HG03439 (cell line): Measurements from ENCODE around the gene TOGARAM2.
"Not testable (repeated sequence)": the region's sequence is repeated elsewhere in the genome, so short reads cannot be mapped to it uniquely, and the experiment has no call there.

Experiments
- ATAC-seq: cut with Tn5 transposase; IDR thresholded peaks from one replicate; pipeline ENCODE4 v1.9.1; 2021; ENCODE audit warnings: mild to moderate bottlenecking, moderate library complexity; ENCODE audit not compliant: unreplicated experiment

The TOGARAM2 gene

DNA sequence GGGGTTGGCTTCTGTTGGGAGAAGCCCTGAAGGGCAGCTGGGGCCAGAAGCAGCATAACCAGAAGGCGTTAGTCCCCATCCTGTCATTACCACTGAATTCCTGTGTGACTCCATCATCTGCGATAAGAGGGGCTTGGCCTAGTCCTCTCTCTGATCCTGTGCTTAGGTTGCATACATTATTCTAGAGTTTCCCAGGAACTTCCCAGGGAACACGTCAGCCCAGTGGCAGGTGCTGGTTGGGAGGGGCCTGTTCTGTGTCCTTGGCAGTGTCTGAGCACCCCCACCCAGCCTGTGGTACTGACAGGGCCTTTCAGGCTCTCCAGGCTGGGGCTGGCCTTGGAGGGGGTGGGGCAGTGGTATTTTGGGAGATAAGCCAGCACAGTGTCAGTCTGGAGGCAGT lies 4.5 kb upstream of the TOGARAM2 start:
- no peak for ATAC-seq

DNA sequence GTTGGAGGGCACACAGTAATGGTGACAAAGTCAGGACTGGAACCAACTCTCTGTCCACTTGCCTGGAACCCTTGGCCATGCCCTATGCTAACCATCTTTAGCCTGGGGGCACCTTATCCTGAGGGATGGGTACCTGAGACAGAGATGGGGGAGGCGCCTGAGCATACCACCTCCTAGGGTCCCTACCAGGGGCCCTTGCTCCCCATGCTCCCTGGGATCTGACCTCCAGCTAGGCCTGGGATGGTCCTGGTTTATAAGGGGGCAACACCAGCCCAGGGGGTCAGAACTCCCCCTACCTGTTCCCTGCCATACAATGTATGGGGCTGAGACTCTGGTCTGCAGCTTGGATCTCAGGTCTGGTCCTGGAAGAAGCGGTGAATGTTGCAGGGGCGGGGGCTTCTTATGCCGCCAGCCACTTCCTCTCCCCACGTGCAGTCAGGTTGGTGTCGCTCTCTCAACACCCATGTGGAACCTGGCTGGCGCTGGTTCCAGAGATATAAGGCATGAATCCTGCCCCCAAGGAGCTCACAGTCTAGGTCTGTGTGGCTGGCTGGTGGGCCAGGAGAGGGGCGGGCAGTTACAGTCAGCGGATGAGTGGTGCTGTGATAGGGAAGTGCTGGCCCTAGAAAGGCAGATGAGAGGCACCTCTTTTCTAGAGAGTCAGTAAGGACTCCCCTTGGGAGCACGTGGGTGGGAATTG lies 3.8 kb upstream of the TOGARAM2 start:
- no peak for ATAC-seq

DNA sequence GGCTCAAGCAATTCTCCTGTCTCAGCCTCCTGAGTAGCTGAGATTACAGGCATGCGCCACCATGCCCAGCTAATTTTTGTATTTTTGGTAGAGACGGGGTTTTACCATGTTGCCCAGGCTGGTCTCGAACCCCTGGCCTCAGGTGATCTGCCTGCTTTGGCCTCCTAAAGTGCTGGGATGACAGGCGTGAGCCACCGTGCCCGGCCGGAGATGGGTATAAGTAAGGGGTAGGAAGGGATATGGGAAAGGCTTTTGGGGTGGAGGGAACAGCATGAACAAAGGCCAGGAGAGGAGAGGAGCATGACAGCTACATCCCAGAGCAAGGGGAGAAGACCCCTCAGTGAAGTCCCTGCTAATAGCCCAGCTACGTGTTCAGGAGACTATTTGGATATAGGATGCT lies 3.1 kb upstream of the TOGARAM2 start:
- ATAC-seq = not testable (repeated sequence)

DNA sequence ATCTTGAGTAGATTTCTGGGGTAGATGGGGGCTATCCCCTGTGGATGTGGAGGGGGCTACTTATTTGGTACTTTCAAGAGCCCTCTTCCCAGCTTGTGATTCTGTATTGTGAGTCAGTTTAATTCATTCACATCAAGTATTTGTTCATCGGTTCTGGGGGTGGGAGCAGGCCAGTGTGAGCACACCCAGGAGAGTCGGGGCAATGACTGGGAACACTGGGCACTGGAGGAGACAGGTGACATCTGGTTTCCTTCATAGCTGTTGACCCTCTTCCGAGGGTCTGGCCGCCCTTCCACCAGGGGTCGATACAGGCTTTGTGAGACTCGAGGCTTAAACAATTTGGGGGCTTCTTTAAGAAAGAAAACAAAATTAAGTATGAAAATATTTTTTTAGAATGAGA lies 2.5 kb upstream of the TOGARAM2 start:
- ATAC-seq = no peak

DNA sequence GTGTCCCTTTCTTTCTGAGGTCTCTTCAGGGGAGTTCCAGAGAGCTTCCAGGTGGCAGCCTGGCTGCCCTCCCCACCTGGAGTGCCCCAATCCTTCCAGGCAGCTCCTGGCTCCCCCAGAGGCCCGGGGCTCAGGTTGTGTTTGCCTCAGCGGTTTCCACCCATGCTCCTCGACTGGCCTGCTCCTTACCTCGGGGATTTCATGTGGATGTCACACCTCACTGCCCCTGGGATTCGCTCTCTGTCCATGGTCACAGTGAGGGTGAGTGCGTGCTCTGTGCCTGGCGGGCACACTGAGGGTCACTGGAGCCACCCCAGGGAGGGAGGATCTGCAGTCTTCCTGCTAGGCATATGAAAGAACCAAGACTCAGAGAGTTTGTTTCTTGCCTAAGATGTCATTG lies 2.1 kb upstream of the TOGARAM2 start:
- ATAC-seq = no peak

DNA sequence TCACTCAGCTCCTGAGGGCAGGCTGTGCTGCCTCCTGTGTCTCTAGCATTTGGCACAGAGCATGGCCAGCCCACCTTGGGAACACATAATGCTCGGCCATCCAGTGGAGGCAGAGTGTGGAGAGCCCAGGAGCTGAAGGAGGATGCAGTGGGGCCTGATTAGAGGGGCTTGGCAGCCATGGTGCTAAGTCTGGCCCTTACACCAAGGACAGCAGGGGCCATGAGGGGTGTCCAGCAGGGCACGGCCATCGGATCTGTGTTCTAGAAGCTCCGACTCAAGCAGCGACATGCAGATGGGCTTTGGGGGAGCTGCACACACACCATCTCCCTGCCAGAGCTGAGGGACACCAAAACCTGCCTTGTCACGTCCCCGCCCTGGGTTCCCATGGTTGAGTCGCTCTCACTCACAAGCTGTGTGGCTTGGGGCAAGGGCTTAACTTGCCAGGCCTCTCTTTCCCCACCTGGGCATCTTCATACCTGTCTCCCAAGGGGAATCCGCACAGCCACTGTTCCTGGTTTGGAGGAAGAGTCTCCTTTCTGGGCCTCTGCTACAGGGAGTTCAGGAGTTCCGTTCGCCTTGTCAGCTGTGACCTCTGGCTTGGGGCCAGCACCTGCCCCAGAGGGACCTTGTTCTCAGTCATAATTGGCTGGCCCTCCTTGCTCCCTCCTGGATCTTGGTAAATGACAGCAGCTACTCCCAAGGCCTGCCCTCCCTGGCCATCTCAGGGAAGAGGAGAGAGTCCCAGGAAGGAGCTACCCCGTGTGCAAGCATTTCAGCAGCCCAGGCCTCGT lies 1.3 kb upstream of the TOGARAM2 start:
- ATAC-seq = no peak

DNA sequence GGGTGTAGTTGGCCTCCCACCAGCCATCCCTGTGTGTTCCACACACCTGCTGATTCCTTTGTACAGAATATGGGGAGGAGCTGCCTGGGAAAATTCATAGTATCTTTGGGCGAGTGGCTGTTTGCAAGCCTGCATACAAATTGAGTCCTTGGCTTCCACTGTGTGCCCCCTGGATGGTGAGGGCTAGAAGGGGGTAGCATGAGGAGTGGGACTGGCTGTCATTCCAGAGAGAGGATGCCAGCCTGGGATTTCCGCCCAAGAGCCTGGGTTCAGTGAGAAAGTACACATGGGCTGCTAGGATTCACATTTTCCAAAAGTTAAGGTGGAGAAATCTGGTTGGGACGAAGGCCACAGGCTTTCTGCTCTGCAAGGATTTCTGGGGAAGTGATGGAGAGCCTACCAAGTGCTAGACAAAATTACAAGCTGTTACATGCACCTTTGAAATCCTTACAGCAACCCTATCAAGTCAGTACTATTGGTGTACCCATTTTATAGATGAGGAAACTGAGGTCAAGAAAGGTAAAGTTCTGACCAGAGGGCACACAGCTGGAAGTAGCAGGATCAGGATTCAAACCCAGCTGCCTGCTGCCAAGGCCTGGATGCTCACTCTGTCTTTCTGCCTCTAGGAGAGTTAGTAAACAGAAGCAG lies 606 bp upstream of the TOGARAM2 start:
- no peak for ATAC-seq

DNA sequence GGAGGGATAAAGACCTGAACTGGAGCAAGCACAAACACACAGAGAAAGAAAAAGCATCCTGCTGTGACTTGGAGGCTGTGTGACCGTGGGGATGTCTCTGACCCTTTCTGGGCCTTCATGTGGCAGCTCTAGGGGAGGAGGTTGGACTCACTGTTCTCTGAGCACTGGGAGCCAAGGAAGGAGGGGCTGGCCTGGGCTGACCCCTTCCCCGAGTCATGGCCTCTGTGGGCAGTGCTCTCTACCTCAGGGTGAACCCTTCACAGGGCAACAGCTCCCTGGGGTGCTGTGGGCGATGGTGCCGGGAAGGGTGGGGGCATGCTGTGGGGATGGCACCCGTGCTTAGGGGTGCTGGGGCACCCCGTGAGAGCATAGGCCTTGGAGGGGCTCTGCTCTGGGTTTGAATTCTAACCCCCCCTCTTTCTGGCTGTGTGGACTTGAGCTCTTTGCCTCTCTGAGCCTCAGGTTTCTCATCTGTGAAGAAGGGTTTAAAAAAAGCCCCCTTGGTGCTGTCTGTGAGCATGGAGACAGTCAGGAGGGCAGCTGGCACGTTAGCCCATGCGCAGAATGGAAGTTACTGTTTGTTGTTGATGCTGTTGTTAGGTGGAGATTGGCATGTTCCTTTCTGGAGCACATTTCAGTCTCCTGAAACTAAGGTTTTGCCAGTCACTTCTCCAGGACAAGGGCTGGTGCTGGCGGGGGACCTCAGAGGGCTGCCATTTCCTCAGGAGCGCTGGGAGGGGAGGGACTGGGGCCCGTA lies 700 bp downstream of the TOGARAM2 start:
- ATAC-seq = no peak

DNA sequence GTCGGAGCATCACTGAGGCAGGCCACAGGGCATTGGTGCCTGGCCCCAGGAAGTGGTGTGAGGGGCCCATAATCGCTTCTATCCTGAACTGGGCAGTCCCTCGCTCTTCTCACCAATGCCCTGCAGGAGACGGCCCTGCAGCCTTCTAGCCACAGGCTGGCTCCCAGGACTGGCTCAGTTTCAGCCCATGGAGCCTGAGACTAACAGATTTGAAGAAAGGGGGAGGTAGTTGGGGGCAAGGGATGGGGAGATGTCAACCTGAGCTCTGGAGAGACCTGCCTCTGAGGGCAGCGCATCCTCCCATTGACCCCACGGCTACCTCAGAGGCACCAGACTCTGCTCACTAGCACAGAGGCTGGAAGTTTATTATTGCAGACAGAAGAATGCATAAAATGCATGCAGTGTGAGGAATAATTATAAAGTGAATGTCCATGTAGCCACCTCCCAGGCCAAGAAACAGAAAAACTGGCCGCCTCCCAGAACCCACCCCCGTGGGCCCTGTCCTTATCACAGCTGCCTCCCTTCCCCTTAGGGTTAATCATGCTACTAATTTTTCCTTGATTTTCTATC lies 1.4 kb downstream of the TOGARAM2 start:
- ATAC-seq = no peak

DNA sequence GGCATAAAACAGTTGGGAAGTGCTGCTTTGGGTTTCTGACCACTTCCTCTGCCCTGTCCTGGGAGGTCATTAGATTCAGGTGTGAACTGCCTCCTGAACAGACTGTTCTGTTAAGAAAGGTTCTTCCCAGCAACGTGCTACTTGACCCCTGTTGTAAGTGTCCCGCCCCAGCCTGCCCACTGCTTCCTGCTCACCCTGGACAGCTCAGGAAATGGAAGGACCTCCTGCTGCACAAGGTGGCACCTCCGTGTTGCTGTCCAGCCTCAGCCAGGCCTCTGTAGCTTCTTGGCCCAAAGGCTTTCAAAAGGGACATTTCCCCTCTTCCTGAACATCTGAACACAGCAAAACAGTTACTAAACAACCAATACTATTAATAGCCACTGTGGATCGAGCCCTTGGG lies 5.3 kb downstream of the TOGARAM2 start:
- no peak for ATAC-seq

DNA sequence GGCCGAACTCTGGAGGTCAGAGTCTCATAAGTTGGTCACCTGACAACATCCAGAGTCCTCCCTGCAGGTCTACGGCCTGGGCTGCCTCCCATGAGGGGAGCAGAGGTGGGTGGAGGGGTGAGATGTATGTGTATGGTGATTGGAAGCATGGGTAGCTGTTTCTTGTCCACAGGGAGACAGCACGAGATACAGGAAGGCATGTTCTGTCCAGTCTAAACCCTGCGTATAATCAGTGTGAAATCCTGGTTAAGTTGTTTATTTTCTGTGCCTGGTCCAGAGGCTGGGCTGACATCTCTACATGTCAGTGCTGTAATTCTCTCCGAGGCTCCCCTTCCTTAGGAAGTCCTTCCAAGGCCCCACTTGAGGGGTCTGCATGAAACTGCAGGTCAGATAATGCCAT lies 8.9 kb downstream of the TOGARAM2 start:
- no peak for ATAC-seq

DNA sequence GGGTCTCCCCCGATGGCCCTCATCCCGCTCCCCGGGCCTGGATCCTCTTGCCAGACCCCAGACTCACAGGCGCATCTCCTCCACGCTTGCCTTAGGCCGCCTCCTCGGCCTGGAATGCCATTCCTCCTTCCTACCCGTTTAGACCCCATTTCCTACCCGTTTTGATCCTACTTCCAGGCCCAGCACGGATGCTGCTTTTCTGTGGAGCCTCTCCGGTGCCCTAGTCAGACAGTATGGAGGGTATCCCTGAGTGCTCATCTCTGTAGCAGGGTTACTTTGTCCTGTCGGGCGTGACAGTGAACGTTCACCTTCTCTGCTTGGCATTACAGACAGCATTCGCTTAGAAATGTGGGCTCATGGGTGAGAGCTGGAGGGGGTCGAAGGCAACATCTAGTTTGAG lies 9.3 kb downstream of the TOGARAM2 start:
- no peak for ATAC-seq

DNA sequence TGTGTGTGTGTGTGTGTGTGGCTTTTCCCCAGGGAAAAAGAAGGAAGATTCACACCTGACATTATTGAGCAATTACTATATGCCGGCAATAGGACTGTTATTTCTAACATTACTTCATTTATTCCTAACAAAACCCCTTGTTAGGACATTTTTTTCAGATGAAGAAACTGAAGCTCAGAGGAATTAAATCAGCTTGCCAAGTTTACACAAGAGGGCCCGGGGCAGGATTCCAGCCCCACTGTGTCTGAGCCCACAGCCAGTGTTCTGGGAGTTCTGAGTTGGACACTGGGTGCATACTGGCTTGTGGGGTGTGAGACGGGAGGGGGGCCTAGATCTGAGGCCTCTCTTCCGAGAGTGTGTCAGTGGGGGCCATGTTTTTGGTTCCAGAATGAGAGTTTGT lies 9.9 kb downstream of the TOGARAM2 start:
- no peak for ATAC-seq

DNA sequence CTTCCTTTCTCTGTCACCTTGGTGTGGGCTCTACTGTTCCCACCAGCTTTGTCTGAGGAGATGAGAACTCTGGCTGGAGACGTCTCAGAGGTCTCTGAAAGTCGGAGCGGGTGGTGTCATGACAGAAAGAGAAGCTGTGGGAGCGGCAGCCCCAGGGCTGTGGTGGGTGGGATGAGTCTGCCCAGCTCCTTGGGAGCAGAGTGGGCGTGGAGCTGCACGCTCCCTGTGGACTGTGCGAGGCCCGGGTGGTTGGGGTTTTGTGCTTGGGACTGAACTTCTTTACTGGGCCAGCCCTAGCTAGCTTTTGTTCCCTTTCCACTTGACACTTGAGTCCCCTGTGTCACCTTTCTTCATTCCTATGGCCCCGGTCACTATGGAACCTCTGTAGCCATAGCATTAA lies 10.4 kb downstream of the TOGARAM2 start:
- no peak for ATAC-seq

DNA sequence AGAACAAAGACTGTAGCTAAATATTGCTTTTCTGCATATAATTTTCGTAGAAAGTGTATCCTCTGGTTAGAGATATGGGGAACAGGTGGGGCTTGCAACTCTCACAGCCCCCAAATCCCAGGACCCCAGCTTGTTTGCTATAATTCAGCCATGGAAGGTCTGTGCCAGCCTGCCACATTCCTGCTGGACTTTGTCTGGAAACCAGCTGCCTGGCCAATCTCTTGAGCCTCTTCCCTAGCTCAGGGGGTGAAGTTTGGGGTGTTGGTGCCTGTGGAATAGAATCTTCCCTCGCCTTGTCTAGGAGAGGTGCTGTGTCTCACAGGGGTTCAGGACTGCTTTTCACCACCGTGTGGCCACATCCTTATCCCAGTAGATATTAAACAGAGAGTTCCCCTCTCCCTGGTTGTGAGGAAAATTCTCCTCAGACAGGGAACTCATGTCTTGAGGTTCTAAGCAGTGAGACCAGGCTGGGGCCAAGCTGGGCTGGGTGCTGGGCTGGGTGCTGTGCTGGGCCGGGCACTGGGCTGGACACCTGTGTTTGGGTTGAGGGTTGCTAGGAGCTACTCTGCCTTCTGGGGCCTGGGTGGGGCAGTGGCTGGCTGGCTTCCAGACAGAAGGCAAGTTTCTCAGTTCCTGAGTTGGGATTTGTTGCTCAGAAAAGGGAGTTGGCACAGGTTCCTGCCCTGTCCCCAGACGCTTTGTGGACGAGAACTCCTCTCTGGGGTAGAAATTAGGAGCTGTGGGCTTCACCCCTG lies 12.3 kb downstream of the TOGARAM2 start:
- no peak for ATAC-seq

DNA sequence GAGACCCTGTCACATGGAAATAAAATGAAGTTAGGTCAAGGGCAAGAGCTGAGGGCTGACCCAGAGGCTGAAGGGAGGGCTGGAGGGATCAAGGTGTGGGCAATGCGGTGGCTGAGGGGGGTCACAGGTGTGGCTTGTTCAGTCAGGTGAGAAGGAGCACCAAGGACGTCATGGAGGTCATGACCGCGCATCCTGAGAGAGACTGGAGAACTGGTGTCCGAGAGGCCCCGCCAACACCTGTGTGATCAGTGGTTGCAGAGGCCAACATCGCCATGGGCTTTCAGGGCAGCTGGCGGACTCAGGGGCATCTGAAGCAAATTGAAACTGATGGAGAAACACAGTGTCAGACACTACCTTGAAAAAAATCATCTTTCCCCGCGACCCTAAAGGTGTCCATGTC lies 13.0 kb downstream of the TOGARAM2 start:
- ATAC-seq = no peak

DNA sequence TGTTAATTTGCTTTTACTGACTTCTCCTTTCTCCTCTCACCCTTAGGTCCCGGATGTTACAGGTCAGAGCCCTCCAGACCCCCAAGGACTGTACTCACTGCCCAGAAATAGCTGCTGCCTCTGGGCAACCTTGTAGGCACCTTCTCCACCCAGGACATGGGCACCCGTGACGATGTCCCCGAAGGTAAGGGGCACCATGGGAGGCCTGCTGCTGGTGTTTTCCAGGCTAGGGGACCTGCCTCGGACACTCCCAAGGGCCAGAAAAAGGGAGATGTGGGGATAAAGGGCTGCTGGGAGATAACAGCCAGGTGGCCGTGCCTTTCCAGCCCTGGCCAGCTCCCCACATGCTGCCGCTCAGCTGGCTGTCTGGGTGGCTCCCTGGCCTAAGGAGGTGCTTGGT lies 13.6 kb downstream of the TOGARAM2 start:
- no peak for ATAC-seq

DNA sequence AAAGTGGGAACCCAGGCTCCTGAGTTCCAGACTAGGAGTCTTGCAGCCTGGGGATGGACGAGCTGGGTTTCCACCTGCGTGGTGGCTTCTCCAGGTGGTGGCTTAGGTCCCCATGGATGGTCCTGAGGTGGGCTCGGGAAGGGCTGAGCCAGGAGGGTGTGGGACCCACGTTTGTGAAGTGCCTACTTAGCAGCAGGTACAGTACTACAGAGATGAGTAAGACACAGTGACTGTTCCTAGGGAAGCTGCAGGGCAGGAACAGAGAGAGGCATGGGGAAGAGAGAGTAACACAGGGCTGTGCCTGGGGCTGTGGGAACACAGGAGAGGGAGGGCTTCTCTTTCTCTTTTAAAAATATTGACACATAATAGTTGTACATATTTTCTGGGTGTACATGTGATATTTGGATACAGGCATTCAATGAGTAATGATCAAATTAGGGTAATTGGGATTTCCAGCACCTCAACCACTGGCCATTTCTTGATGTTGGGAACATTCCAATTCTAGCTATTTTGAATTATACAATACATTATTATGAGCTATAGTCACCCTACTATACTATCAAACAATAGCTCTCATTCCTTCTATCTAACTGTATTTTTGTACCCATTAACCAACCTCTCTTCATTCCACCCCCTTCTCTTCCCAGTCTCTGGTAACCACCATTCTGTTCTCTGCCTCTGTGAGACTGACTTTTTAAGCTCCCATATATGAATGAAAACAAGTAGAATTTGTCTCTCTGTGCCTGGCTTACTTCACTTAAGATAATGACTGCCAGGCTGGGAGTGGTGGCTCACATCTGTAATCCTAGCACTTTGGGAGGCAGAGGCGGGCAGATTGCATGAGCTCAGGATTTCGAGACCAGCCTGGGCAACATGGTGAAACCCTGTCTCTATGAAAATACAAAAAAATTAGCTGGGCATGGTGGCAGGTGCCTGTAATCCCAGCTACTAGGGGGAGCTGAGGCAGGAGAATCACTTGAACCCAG lies 15.0 kb downstream of the TOGARAM2 start:
- no peak for ATAC-seq

DNA sequence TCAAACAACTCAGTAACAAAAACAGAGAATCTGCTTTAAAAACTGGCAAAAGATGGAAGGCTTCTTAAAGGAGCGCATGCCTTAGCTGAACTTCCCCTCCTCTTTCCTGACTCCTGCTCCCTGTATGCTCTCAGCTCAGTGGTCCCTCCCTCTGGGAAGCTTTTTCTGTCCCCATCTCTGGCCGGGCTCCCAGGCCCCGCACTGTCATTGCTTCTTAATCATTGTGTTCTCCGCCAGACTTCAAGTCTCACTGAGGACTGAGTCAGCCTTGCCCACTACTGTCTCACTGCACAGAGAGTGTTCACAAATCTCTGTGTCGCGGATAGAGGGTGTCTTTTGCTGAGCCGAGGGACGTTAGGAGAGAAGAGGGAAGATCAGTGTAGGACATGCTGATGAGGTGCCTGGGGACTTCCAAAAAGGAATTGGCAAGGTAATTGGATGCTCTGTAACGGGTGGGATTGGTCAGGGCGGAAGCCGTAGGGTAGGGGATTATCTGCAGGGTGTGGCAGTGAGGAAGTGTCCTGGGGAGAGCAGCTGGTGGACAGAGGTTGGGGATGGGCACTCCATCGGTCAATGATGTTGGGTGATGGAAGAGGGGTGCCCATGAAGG lies 16.2 kb downstream of the TOGARAM2 start:
- ATAC-seq = no peak
